Fibroblast of lung (primary cell): ENCODE data around the gene UBE2J2. TPM values are rescaled to one million over a fixed set of nuclear protein-coding genes. Genes with fewer than 3 reads are reported as not detected.

Source experiments
- DNase-seq, 2 donors: peaks; one replicate each; pipeline versions ENCODE4 v3.0.0 to v3.0.0-alpha.2; 2010; ENCODE audit warnings: low read depth in 2 of 2
- H2AFZ ChIP-seq: 2 replicates; pipeline ENCODE4 v1.5.1; 2012; ENCODE audit warnings: low read length, control low read depth, inconsistent platforms
- H3K27ac ChIP-seq: 2 replicates; pipeline ENCODE4 v1.5.1; 2011; ENCODE audit warnings: low read length, control low read depth; ENCODE audit not compliant: insufficient read depth
- H3K27me3 ChIP-seq: 2 replicates; pipeline ENCODE4 v1.5.1; 2011; ENCODE audit warnings: mild to moderate bottlenecking, low read length; ENCODE audit not compliant: control insufficient read depth, insufficient read depth
- H3K36me3 ChIP-seq: 2 replicates; pipeline ENCODE4 v1.5.1; 2011; ENCODE audit warnings: low read length; ENCODE audit not compliant: control insufficient read depth, insufficient read depth
- H3K4me1 ChIP-seq: 2 replicates; pipeline ENCODE4 v1.5.1; 2011; ENCODE audit warnings: low read length; ENCODE audit not compliant: control insufficient read depth, insufficient read depth; ENCODE audit errors: extremely low read depth
- H3K4me2 ChIP-seq: 2 replicates; pipeline ENCODE4 v1.5.1; 2011; ENCODE audit warnings: low read length, control low read depth; ENCODE audit not compliant: insufficient read depth; ENCODE audit errors: extremely low read depth
- H3K4me3 ChIP-seq, 4 experiments: fragments of 200-600 bp in 1 of 4; sonication (generic) in 1 of 4; replicated peaks in 1 of 4; 2 replicates each; pipeline ENCODE4 v1.5.1; 2011 to 2016; ENCODE audit warnings: low read length in 4 of 4, low read depth in 3 of 4, mild to moderate bottlenecking in 3 of 4, control low read depth in 2 of 4, inconsistent platforms in 1 of 4, mixed read lengths in 1 of 4; ENCODE audit not compliant: insufficient read depth in 1 of 4; ENCODE audit errors: control extremely low read depth in 1 of 4
- H3K79me2 ChIP-seq: 2 replicates; pipeline ENCODE4 v1.5.1; 2012; ENCODE audit warnings: mild to moderate bottlenecking, low read length, inconsistent platforms; ENCODE audit not compliant: control insufficient read depth, insufficient read depth
- H3K9ac ChIP-seq: 2 replicates; pipeline ENCODE4 v1.5.1; 2011; ENCODE audit warnings: mild to moderate bottlenecking, low read length, control low read depth; ENCODE audit not compliant: insufficient read depth
- H3K9me3 ChIP-seq: 2 replicates; pipeline ENCODE4 v1.5.1; 2012; ENCODE audit warnings: low read depth, low read length; ENCODE audit not compliant: control insufficient read depth, insufficient read depth
- H4K20me1 ChIP-seq: 2 replicates; pipeline ENCODE4 v1.5.1; 2011; ENCODE audit warnings: low read length; ENCODE audit not compliant: control insufficient read depth, insufficient read depth; ENCODE audit errors: extremely low read depth
- EZH2 ChIP-seq: IDR thresholded peaks from 2 replicates; pipeline ENCODE4 v1.5.1; 2012; ENCODE audit warnings: low read length, control low read depth, mild to moderate bottlenecking; ENCODE audit errors: missing control alignments
- polyA plus RNA-seq, 2 donors: library from polyadenylated mRNA; depleted of rRNA in 1 of 2; stranded (reverse) in 1 of 2; unstranded in 1 of 2; fragments of >200 nt; gene quantifications; 2 replicates each; pipeline ENCODE4 v1.2.1, GENCODE V29; 2011 to 2012; ENCODE audit warnings: missing spikeins in 1 of 2
- total RNA-seq: library from RNA; depleted of rRNA; stranded (reverse); fragments of >200 nt; gene quantifications from 2 replicates; pipeline ENCODE4 v1.2.1, GENCODE V29; 2014
- TF ChIP-seq, protein P1 (sequence below), 2 donors: IDR thresholded peaks in 1 of 2; conservative IDR thresholded peaks in 1 of 2; 1 replicate in 1 of 2; 2 replicates in 1 of 2; pipeline ENCODE4 v1.5.1; 2011 to 2012; ENCODE audit warnings: low read length in 2 of 2, control low read depth in 1 of 2, inconsistent platforms in 1 of 2, low read depth in 1 of 2, mild to moderate bottlenecking in 1 of 2

The UBE2J2 gene
- total and polyA plus RNA-seq, 2 donors (not counting 1 experiment from before 2014, with no cell fraction given), result 32.3 to 47.2 TPM

DNA sequence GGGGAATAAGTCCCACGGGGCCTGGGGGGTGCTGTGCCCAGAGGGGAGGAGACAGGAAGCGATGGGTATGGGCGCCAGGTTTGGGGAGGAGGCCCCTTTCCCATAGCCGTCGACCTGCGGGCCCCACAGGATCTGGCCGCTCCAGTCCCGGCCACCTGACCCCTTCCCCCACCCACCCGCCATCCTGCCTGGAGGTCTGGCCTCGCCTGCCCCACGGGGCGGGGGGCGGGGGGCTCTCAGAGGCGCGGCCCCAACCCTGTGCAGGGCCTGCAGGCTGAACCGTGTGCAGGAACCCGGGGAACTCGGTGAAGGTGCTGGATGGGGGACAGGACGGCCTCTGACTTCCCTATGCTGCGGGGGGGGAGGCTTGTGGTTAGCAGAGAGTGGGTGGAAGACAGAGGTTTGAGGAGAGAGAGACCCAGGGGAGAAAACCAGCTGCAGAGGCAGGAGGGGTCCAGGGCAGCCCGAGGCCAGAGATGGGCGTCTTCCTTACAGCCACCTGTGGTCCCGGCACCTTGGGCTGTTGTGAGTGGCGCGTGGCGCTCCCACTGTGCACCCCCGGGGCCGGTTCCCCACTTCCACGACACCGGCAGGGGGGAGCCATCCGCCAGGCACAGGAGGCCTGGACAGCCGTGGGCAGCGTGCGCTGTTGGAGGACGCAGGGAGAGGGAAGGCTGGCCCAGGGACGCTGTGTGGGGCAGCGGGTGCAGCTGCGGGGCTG lies 64.8 kb downstream of the UBE2J2 start:
- TF ChIP-seq EZH2, result no peak
- TF ChIP-seq, protein P1, sequence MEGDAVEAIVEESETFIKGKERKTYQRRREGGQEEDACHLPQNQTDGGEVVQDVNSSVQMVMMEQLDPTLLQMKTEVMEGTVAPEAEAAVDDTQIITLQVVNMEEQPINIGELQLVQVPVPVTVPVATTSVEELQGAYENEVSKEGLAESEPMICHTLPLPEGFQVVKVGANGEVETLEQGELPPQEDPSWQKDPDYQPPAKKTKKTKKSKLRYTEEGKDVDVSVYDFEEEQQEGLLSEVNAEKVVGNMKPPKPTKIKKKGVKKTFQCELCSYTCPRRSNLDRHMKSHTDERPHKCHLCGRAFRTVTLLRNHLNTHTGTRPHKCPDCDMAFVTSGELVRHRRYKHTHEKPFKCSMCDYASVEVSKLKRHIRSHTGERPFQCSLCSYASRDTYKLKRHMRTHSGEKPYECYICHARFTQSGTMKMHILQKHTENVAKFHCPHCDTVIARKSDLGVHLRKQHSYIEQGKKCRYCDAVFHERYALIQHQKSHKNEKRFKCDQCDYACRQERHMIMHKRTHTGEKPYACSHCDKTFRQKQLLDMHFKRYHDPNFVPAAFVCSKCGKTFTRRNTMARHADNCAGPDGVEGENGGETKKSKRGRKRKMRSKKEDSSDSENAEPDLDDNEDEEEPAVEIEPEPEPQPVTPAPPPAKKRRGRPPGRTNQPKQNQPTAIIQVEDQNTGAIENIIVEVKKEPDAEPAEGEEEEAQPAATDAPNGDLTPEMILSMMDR (conservative IDR thresholded peaks at IDR 0.05 in 1 of 2, IDR thresholded peaks at IDR 0.05 in 1 of 2; ENCODE audit: low read depth in 1 of 2, low read length in 2 of 2), result no peak
- Histone ChIP-seq H2AFZ (no peak overlapping the region), H3K4me2 (peak overlapping the region; percentile 69), H3K4me3 (no peak overlapping the region), H3K36me3 (no peaks in the 10 kb centered on the region), H3K9me3 (no peaks in the 10 kb centered on the region), H3K9ac (no peak overlapping the region), H3K27ac (no peak overlapping the region), H3K4me1 (peaks cover 6% of the 10 kb centered on the region), H3K27me3 (no peaks in the 10 kb centered on the region), H4K20me1 (no peaks in the 10 kb centered on the region), H3K79me2 (no peaks in the 10 kb centered on the region)
- peak in 1 of 2 donors; percentile 51 for DNase-seq

DNA sequence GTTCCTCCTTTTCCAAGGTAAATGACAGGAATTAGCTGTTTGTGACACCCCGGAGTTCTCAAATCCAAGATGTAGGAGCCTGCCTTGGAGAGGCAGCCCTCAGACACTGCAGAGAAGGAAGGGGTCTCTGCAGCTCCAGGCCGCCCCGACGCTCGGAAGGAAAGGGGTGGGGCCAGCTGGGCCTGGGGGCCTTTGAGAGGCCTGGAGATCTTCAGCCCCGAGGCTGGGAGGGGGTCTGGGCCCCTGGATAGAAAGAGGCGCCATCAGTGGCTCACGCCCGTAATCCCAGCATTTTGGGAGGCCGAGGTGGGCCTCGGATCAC lies 66.1 kb downstream of the UBE2J2 start:
- H3K4me2 ChIP-seq, result no peak overlapping the region
- no peak for DNase-seq
- no peaks in the 10 kb centered on the region for H3K9me3 ChIP-seq
- no peak overlapping the region for H3K27ac ChIP-seq
- peaks cover 6% of the 10 kb centered on the region for H3K4me1 ChIP-seq
- no peaks in the 10 kb centered on the region for H3K27me3 ChIP-seq
- no peak for TF ChIP-seq EZH2
- H3K79me2 ChIP-seq, result no peaks in the 10 kb centered on the region
- no peaks in the 10 kb centered on the region for H3K36me3 ChIP-seq
- no peak overlapping the region for H3K9ac ChIP-seq
- no peak overlapping the region for H3K4me3 ChIP-seq
- H4K20me1 ChIP-seq, result no peaks in the 10 kb centered on the region
- H2AFZ ChIP-seq, result no peak overlapping the region

DNA sequence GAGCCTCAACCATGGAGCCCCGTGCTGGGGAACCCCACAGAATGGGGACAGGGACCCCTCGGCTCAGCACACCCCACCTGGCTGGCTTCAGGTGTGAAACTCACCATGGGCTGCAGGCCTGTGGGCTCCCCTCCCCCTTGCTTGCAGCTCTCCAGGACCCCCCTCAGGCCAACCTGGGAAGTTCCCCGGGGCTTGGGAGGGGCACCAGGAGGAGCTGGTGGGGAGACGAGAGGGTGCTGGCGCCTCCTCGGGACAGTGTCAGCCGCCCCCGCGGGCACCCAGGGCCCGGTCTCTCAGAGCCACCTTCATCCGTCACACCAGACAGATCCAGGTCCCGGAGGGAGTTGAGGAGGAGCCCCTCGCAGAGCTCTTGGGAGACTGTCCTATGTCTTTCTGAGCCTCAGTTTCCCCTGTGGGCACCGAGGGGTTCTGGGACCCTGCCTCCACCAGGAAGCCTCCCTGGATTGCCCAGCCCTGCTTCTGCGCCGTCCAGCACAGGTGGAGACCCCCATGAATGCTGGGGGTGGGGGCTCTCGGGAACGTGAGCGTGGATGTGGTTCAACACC lies 66.6 kb downstream of the UBE2J2 start:
- no peak overlapping the region for H2AFZ ChIP-seq
- H3K4me2 ChIP-seq, result no peak overlapping the region
- H3K27me3 ChIP-seq, result no peaks in the 10 kb centered on the region
- H3K4me3 ChIP-seq, result no peak overlapping the region
- DNase-seq, result no peak
- peaks cover 6% of the 10 kb centered on the region for H3K4me1 ChIP-seq
- no peak overlapping the region for H3K9ac ChIP-seq
- no peaks in the 10 kb centered on the region for H3K9me3 ChIP-seq
- no peaks in the 10 kb centered on the region for H3K36me3 ChIP-seq
- H4K20me1 ChIP-seq, result no peaks in the 10 kb centered on the region
- H3K27ac ChIP-seq, result no peak overlapping the region
- H3K79me2 ChIP-seq, result no peaks in the 10 kb centered on the region
- TF ChIP-seq, protein P1 (conservative IDR thresholded peaks at IDR 0.05 in 1 of 2, IDR thresholded peaks at IDR 0.05 in 1 of 2; ENCODE audit: low read depth in 1 of 2, low read length in 2 of 2), result no peak
- no peak for TF ChIP-seq EZH2
